GM18520 (cell line): Measurements from ENCODE around the gene RIMBP2.

ENCODE experiments used
- ATAC-seq: cut with Tn5 transposase; IDR thresholded peaks from one replicate; pipeline ENCODE4 v1.9.1; 2021; ENCODE audit not compliant: unreplicated experiment

The RIMBP2 gene

DNA sequence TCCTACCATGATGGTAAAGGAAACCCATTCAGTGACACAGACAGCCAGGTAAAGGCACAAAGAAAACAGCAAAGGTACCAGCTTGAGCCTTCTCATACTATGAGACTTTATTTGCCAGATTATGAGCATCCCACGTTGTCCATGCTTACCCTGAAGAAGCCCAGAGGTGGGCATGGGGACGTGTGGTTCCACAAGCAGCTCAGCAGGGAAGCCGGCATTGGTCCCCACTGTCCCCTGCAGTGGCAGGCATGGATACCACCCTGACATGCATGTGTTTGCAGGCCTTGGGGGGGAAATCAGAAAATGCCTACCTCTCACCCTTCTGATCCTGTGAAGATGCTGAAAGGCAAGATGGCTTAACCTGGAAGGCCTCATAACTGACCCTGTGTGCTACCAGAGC lies 195.3 kb downstream of the RIMBP2 start:
- no peak for ATAC-seq

- no peak for ATAC-seq
Observed at GRCh38 chr12:130517588-130517987, 198.5 kb downstream of the RIMBP2 start.

DNA sequence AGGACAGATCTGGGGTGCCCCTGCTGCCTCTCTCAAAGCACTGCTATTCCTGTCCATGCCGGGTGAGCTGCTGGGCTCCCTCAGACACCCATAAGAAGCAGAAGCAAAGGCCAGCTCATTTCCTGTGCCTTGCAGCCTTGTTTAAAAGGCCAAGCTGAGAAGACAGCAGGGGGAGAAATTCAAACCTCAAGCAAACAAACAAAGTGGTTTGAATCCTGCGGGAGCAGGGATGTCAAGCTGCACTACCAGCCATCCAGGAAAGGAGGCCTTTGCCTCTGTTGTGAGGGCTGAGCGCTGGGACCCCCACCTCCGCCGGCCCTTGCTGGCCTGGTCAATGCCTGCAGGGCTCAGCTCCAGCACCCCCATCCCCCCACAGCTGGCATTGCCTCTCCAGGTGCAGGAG lies 201.9 kb downstream of the RIMBP2 start:
- no peak for ATAC-seq

- no peak for ATAC-seq
Observed at GRCh38 chr12:130513556-130513955, 202.5 kb downstream of the RIMBP2 start.

DNA sequence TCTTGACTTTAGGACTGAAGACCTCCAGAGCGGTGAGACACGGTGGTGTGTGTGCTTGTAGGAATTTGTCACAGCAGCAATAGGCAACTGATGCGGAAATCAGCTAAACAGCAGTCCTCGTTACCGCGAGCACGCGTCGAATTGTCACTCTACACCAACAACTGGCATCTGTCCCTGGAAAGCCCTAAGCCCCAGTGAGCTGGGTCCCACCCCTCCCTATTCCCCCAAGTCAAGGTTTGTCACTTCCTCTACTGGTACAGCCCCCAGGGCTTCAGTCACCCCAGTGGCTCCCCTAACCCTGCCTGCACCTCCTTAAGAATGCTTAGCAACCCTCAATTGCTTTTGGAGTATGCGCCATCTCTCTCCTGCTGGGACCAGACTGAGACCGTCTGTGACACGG lies 204.8 kb downstream of the RIMBP2 start:
- no peak for ATAC-seq

- ATAC-seq: no peak
Observed at GRCh38 chr12:130509454-130509853, 206.6 kb downstream of the RIMBP2 start.

DNA sequence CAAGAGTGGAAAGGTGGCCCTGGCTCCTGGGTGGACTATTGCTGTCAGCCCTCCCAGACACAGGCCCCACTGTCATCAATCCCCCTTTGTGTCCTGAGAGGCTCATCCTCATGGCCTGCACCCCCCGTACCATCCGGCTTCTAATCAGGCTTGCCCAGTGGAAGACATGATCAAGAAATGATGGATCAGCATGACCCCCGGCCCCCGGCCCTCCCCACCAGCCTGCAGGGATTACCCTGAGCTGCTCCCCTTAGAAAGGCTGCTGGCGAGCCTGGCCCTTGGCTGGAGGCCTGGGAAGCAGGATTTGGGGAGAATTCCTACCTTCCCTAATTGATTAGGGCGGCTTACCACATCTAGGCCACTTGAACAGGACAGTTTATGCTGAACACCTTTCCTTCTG lies 207.3 kb downstream of the RIMBP2 start:
- no peak for ATAC-seq

DNA sequence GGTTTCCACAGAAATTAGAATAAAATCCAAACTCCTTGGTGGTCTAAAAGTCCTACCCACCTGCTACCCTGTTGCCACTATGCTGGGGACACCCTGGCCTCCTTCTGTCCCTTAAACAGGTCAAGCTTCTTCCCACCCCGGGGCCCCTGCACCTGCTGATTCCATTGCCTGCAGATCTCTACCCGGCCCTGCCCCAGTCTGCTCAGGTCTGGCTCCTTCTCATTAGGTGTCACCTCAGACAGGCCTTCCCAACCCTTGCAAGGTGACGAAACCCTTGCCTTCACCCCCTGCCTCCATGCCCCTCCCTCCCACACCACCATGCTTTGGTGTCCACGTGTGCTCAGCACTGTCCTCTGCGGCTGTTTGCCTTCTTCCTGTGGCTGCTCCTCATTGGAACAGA lies 207.8 kb downstream of the RIMBP2 start:
- no peak for ATAC-seq

- no peak for ATAC-seq
Observed at GRCh38 chr12:130506844-130507243, 209.3 kb downstream of the RIMBP2 start.

GRCh38 chr12:130504840-130505175 lies 211.3 kb downstream of the RIMBP2 start:
- no peak for ATAC-seq

DNA sequence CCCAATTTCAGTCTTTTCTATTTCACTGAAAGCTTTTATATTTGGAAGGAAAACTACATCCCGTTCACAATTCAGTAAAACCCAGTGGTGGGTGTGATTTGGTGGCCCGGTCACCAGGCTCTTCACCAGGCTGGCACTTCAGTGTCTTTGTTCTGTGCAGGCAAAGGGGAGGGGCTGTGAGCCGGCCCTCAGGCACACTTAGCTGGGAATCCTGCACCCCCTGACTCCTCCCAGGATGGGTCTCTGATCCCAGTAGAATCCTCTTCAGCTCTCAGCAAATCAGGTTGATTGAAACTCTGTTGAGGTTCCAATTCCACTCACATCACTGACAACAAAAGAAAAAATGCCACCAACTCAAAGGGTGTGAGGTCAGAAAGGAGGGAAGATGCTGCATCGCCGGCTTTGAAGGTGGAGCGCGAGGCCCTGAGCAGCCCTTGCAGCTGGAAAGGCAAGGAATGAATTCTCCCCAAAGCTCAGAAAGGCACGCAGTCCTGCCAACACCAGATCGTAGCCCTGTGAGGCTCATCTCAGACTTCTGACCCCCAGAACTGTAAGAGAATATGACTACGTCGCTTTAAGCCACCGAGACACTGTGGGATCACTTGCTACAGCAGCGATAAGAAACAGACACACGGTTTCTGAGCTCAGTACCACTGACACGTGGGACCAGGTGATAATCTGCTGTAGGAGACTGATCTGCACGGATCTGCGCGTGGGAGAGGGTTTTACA lies 211.8 kb downstream of the RIMBP2 start:
- ATAC-seq: no peak

GRCh38 chr12:130501821-130502220 lies 214.3 kb downstream of the RIMBP2 start:
- no peak for ATAC-seq

- ATAC-seq: no peak
Observed at GRCh38 chr12:130500835-130501330, 215.2 kb downstream of the RIMBP2 start.

DNA sequence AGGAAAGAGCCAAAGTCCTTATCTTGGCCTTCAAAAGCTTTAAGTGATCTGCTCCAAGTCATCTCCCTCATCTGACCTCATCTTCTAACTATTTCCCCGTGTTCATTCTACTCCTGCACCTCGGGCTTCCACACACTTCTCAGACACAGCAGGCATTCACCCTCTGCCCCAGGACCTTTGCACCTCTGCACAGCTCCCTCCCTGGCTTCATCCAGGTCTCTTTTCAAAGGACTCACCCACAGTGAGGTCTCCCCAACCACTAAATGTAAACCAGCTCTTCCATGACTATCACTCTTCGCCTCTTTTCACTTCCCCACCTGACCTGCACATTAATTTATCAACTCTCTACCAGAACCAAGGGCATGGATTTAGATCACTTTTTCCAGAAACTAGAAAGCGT lies 216.6 kb downstream of the RIMBP2 start:
- ATAC-seq: no peak

- ATAC-seq: no peak
Observed at GRCh38 chr12:130498589-130499385, 217.3 kb downstream of the RIMBP2 start.

DNA sequence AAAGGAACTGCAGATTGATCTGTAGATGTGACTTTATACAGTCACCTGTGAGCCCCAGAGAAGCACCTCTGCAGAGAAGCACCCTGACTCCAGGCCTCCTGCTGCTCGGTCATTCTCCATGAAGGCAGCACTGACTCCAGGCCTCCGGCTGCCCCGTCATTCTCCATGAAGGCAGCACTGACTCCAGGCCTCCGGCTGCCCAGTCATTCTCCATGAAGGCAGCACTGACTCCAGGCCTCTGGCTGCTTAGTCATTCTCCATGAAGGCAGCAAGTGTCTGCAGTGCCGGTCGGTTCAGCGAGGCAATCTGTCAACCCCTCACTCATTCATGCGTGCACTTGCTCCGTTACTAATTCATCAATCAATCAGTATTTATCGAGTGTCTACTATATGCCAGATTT lies 218.1 kb downstream of the RIMBP2 start:
- no peak for ATAC-seq

DNA sequence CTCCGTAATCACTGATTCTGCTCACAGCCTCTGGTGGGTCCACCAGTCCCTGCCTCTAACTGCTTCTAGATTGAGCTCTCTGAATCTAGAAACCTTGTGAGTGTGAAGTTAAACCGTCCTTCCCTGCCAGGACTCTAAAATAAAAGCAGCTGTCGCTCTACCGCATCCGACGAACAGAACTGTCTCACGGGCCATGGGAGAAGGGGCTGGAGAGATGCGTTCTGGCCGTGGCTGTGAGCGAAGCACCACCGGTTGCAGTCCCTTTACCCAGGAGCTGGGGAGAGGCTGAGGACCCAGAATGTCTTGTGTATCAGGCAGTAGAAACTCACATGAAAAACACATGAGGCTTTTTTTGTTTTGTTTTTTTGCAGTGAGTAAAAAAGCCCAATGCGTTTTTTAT lies 218.8 kb downstream of the RIMBP2 start:
- no peak for ATAC-seq

GRCh38 chr12:130496516-130497120 lies 219.5 kb downstream of the RIMBP2 start:
- no peak for ATAC-seq

- ATAC-seq: no peak
Observed at GRCh38 chr12:130495156-130495555, 220.9 kb downstream of the RIMBP2 start.

GRCh38 chr12:130494736-130495135 lies 221.4 kb downstream of the RIMBP2 start:
- no peak for ATAC-seq

- ATAC-seq: no peak
Observed at GRCh38 chr12:130493951-130494350, 222.1 kb downstream of the RIMBP2 start.
